H9 (cell line): ENCODE results near the gene SMYD4. TPM values are rescaled to one million over a fixed set of nuclear protein-coding genes. Genes with fewer than 3 reads are reported as not detected.

Experiments used
- DNase-seq: peaks from one replicate; pipeline ENCODE4 v3.0.0-alpha.2; 2017
- H2AFZ ChIP-seq: one replicate; pipeline ENCODE4 v1.6.1; 2013; ENCODE audit warnings: mild to moderate bottlenecking, low read length, control low read depth, moderate library complexity
- H2AK5ac ChIP-seq: 2 replicates; pipeline ENCODE4 v1.6.1; 2013; ENCODE audit warnings: low read length, control low read depth, mixed read lengths; ENCODE audit not compliant: insufficient read length
- H2BK120ac ChIP-seq: one replicate; pipeline ENCODE4 v1.6.1; 2013; ENCODE audit warnings: low read depth, mild to moderate bottlenecking, low read length, control low read depth, inconsistent platforms; ENCODE audit not compliant: poor library complexity, severe bottlenecking
- H2BK12ac ChIP-seq: 2 replicates; pipeline ENCODE4 v1.6.1; 2013; ENCODE audit warnings: low read length, control low read depth, mixed read lengths, low read depth; ENCODE audit not compliant: insufficient read length
- H2BK15ac ChIP-seq: 2 replicates; pipeline ENCODE4 v1.6.1; 2013; ENCODE audit warnings: low read depth, low read length, control low read depth
- H2BK20ac ChIP-seq: one replicate; pipeline ENCODE4 v1.6.1; 2013; ENCODE audit warnings: low read depth, mild to moderate bottlenecking, low read length, control low read depth, inconsistent platforms; ENCODE audit not compliant: poor library complexity, severe bottlenecking
- H2BK5ac ChIP-seq: 2 replicates; pipeline ENCODE4 v1.6.1; 2013; ENCODE audit warnings: low read length, control low read depth, mixed read lengths; ENCODE audit not compliant: insufficient read length
- H3K14ac ChIP-seq: 2 replicates; pipeline ENCODE4 v1.6.1; 2013; ENCODE audit warnings: low read length, control low read depth; ENCODE audit not compliant: insufficient read depth
- H3K18ac ChIP-seq: 2 replicates; pipeline ENCODE4 v1.6.1; 2013; ENCODE audit warnings: low read depth, mild to moderate bottlenecking, mixed read lengths, low read length, control low read depth; ENCODE audit not compliant: insufficient read length
- H3K23ac ChIP-seq: 2 replicates; pipeline ENCODE4 v1.6.1; 2013; ENCODE audit warnings: low read length, control low read depth, mixed read lengths, low read depth; ENCODE audit not compliant: insufficient read length
- H3K23me2 ChIP-seq: 2 replicates; pipeline ENCODE4 v1.6.1; 2013; ENCODE audit warnings: low read depth, mild to moderate bottlenecking, mixed read lengths, low read length, control low read depth; ENCODE audit not compliant: insufficient read length, poor library complexity, severe bottlenecking
- H3K27ac ChIP-seq: 2 replicates; pipeline ENCODE4 v1.5.1; 2013; ENCODE audit warnings: low read length, control low read depth, mixed read lengths, low read depth; ENCODE audit not compliant: insufficient read length
- H3K27me3 ChIP-seq: 2 replicates; pipeline ENCODE4 v1.6.1; 2013; ENCODE audit warnings: low read length, control low read depth, inconsistent platforms; ENCODE audit not compliant: insufficient read depth
- H3K4ac ChIP-seq: 2 replicates; pipeline ENCODE4 v1.6.1; 2013; ENCODE audit warnings: low read depth, mild to moderate bottlenecking, control low read depth, inconsistent platforms, low read length, moderate library complexity
- H3K4me1 ChIP-seq: 2 replicates; pipeline ENCODE4 v1.6.1; 2013; ENCODE audit warnings: low read length, control low read depth, inconsistent platforms; ENCODE audit not compliant: insufficient read depth
- H3K4me2 ChIP-seq: 2 replicates; pipeline ENCODE4 v1.6.1; 2013; ENCODE audit warnings: low read length, control low read depth, mixed read lengths; ENCODE audit not compliant: insufficient read length, insufficient read depth
- H3K56ac ChIP-seq: 2 replicates; pipeline ENCODE4 v1.6.1; 2013; ENCODE audit warnings: low read depth, mild to moderate bottlenecking, mixed read lengths, low read length, control low read depth; ENCODE audit not compliant: insufficient read length
- H3K79me1 ChIP-seq: 2 replicates; pipeline ENCODE4 v1.6.1; 2013; ENCODE audit warnings: low read depth, mild to moderate bottlenecking, moderate library complexity, low read length, control low read depth, inconsistent platforms; ENCODE audit not compliant: insufficient read depth, poor library complexity, severe bottlenecking
- H3K79me2 ChIP-seq: 2 replicates; pipeline ENCODE4 v1.6.1; 2013; ENCODE audit warnings: low read length, control low read depth, inconsistent platforms; ENCODE audit not compliant: insufficient read depth
- H3K9ac ChIP-seq: 2 replicates; pipeline ENCODE4 v1.6.1; 2013; ENCODE audit warnings: low read length, control low read depth, mixed read lengths; ENCODE audit not compliant: insufficient read length; ENCODE audit errors: extremely low read depth
- H3K9me3 ChIP-seq: one replicate; pipeline ENCODE4 v1.6.1; 2013; ENCODE audit warnings: low read depth, low read length, inconsistent platforms; ENCODE audit not compliant: control insufficient read depth
- H3T11ph ChIP-seq: one replicate; pipeline ENCODE4 v1.6.1; 2013; ENCODE audit warnings: mild to moderate bottlenecking, low read length, control low read depth, inconsistent platforms
- H4K20me1 ChIP-seq: one replicate; pipeline ENCODE4 v1.6.1; 2013; ENCODE audit not compliant: control insufficient read depth, insufficient read length, insufficient read depth
- H4K5ac ChIP-seq: 2 replicates; pipeline ENCODE4 v1.6.1; 2013; ENCODE audit warnings: low read depth, mild to moderate bottlenecking, mixed read lengths, low read length, control low read depth; ENCODE audit not compliant: insufficient read length
- H4K8ac ChIP-seq: replicated peaks from 2 replicates; pipeline ENCODE4 v1.6.1; 2013; ENCODE audit warnings: low read length, control low read depth, mixed read lengths, low read depth; ENCODE audit not compliant: insufficient read length
- H4K91ac ChIP-seq: 2 replicates; pipeline ENCODE4 v1.6.1; 2013; ENCODE audit warnings: low read depth, mild to moderate bottlenecking, moderate library complexity, mixed read lengths, low read length, control low read depth; ENCODE audit not compliant: insufficient read length
- H3K27ac Mint-ChIP-seq, 3 experiments: 2 replicates in 2 of 3; 3 replicates in 1 of 3; pipeline ENCODE4 v1.8.0; 2020 to 2021; ENCODE audit warnings: mixed read lengths in 3 of 3, mild to moderate bottlenecking in 1 of 3, moderate library complexity in 1 of 3
- H3K27me3 Mint-ChIP-seq: 2 replicates; pipeline ENCODE4 v1.8.0; 2021; ENCODE audit warnings: low read depth, mild to moderate bottlenecking, moderate library complexity, mixed read lengths
- H3K36me3 Mint-ChIP-seq, 3 experiments: 2 replicates in 2 of 3; 3 replicates in 1 of 3; pipeline ENCODE4 v1.8.0; 2020 to 2021; ENCODE audit warnings: low read depth in 3 of 3, mixed read lengths in 3 of 3; ENCODE audit not compliant: insufficient read depth in 1 of 3
- H3K4me1 Mint-ChIP-seq, 2 experiments: 2 replicates each; pipeline ENCODE4 v1.8.0; 2020; ENCODE audit warnings: mixed read lengths in 2 of 2
- H3K4me3 Mint-ChIP-seq, 2 experiments: 2 replicates in 1 of 2; 3 replicates in 1 of 2; pipeline ENCODE4 v1.8.0; 2020 to 2021; ENCODE audit warnings: mild to moderate bottlenecking in 2 of 2, mixed read lengths in 2 of 2, moderate library complexity in 1 of 2
- H3K9me3 Mint-ChIP-seq, 2 experiments: 2 replicates in 1 of 2; 3 replicates in 1 of 2; pipeline ENCODE4 v1.8.0; 2020; ENCODE audit warnings: mild to moderate bottlenecking in 2 of 2, mixed read lengths in 2 of 2, moderate library complexity in 1 of 2
- WGBS: extraction: QIAGEN DNeasy Blood & Tissue Kit; methylation state at CpG from one replicate; pipeline ENCODE4 v1.1.7; 2013; ENCODE audit warnings: missing lambda C conversion rate, low lambda C conversion rate, mixed read lengths; ENCODE audit not compliant: insufficient read length; ENCODE audit errors: extremely low coverage; 5-methylcytosine and 5-hydroxymethylcytosine counted together
- total RNA-seq: library from RNA; stranded (reverse); gene quantifications from 2 replicates; pipeline ENCODE4 v1.2.1, GENCODE V29; 2021
- TF ChIP-seq, protein P1 (sequence below): fragments of 200-600 bp; sonication (generic); conservative IDR thresholded peaks from 3 replicates; pipeline ENCODE4 v1.8.0; 2021; ENCODE audit warnings: antibody characterized with exemption, mild to moderate bottlenecking

The SMYD4 gene
- total RNA-seq, 1 experiment from 2014 or later, result 28.8 TPM

DNA sequence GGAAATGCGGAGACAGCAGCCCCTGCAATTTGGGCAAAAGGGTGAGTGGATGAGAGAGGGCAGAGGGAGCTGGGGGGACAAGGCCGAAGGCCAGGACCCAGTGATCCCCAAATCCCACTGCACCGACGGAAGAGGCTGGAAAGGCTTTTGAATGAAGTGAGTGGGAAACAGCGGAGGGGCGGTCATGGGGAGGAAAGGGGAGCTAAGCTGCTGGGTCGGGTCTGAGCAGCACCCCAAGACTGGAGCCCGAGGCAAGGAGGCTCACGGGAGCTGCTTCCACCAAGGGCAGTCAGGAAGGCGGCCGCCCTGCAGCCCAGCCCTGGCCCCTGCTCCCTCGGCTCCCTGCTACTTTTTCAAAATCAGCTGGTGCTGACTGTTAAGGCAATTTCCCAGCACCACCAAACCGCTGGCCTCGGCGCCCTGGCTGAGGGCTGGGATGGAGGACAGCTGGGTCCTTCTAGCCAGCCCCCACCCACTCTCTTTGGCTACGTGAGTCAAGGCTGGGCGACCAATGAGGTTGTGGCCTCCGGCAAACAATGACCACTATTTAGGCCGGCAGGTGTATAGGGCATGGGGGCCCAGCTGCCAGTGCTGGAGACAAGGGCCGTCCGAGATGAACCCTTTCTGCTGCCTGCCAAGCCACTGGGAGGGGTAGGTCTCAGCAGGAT, 67.3 kb downstream of the SMYD4 start:
- peak overlapping the region; percentile 56 to 75 for H3K4me3 Mint-ChIP-seq
- Histone ChIP-seq H3K9me3 (no peaks in the 10 kb centered on the region), H3T11ph (no peak overlapping the region), H4K91ac (no peak overlapping the region), H4K5ac (no peak overlapping the region), H3K23ac (no peak overlapping the region), H3K4me1 (peaks cover 6% of the 10 kb centered on the region; the same call in 1 of the 2 replicates), H3K18ac (peak overlapping the region; percentile 30), H3K23me2 (peaks cover 5% of the 10 kb centered on the region), H2BK12ac (no peak overlapping the region), H3K14ac (peak overlapping the region; percentile 48), H2BK20ac (no peak overlapping the region), H2AK5ac (no peak overlapping the region), H2BK5ac (no peak overlapping the region), H2BK120ac (no peak overlapping the region), H3K27ac (no peak overlapping the region), H4K20me1 (no peaks in the 10 kb centered on the region), H3K56ac (no peak overlapping the region), H3K79me2 (no peaks in the 10 kb centered on the region), H3K4ac (no peak overlapping the region), H2BK15ac (no peak overlapping the region), H3K4me2 (peak overlapping the region; percentile 47), H4K8ac (no peak overlapping the region), H2AFZ (no peak overlapping the region), H3K9ac (no peak overlapping the region), H3K79me1 (no peaks in the 10 kb centered on the region), H3K27me3 (no peaks in the 10 kb centered on the region)
- TF ChIP-seq, protein P1, sequence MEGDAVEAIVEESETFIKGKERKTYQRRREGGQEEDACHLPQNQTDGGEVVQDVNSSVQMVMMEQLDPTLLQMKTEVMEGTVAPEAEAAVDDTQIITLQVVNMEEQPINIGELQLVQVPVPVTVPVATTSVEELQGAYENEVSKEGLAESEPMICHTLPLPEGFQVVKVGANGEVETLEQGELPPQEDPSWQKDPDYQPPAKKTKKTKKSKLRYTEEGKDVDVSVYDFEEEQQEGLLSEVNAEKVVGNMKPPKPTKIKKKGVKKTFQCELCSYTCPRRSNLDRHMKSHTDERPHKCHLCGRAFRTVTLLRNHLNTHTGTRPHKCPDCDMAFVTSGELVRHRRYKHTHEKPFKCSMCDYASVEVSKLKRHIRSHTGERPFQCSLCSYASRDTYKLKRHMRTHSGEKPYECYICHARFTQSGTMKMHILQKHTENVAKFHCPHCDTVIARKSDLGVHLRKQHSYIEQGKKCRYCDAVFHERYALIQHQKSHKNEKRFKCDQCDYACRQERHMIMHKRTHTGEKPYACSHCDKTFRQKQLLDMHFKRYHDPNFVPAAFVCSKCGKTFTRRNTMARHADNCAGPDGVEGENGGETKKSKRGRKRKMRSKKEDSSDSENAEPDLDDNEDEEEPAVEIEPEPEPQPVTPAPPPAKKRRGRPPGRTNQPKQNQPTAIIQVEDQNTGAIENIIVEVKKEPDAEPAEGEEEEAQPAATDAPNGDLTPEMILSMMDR, result no peak
- peaks cover 28 to 29% of the 10 kb centered on the region in 2 experiments for H3K4me1 Mint-ChIP-seq
- no peak for DNase-seq
- 0 out of 7 replicates have a peak overlapping the region, but pooled peaks of 2 of the 3 experiments have one; percentile 23 to 55 for H3K27ac Mint-ChIP-seq
- H3K36me3 Mint-ChIP-seq, result no peaks in the 10 kb centered on the region; a peak in 2 of 7 replicates
- no peaks in the 10 kb centered on the region for H3K9me3 Mint-ChIP-seq
- no peaks in the 10 kb centered on the region; the same call in 1 of the 2 replicates for H3K27me3 Mint-ChIP-seq
- no CpG with 5 or more reads among the region's 21 CpGs for WGBS
